Liver (tissue), 9 donors: Measurements from ENCODE around the gene ZCCHC14. TPM values are rescaled to one million over a fixed set of nuclear protein-coding genes. Genes with fewer than 3 reads are reported as not detected.
"Not testable (repeated sequence)": the region's sequence is repeated elsewhere in the genome, so short reads cannot be mapped to it uniquely, and the experiment has no call there.

Experiments used
- DNase-seq: peaks from one replicate; pipeline ENCODE4 v3.0.0-alpha.2; 2017; ENCODE audit warnings: low spot score
- H3K27ac ChIP-seq, 2 donors: one replicate each; pipeline ENCODE4 v1.7.0; 2013; ENCODE audit warnings: inconsistent platforms in 2 of 2, low read length in 2 of 2, control low read depth in 1 of 2, low read depth in 1 of 2, mild to moderate bottlenecking in 1 of 2
- H3K27me3 ChIP-seq, 4 donors: one replicate each; pipeline versions ENCODE4 v1.6.1 to v1.7.0; 2013; ENCODE audit warnings: low read length in 3 of 4, inconsistent platforms in 1 of 4, mild to moderate bottlenecking in 1 of 4, moderate library complexity in 1 of 4; ENCODE audit not compliant: control insufficient read depth in 4 of 4, insufficient read depth in 4 of 4
- H3K36me3 ChIP-seq, 4 donors: one replicate each; pipeline versions ENCODE4 v1.6.1 to v1.7.0; 2013; ENCODE audit warnings: low read length in 3 of 4, mild to moderate bottlenecking in 3 of 4, low read depth in 1 of 4, moderate library complexity in 1 of 4; ENCODE audit not compliant: control insufficient read depth in 4 of 4, insufficient read depth in 3 of 4
- H3K4me1 ChIP-seq, 4 donors: one replicate each; pipeline versions ENCODE4 v1.6.1 to v1.7.0; 2013; ENCODE audit warnings: low read length in 3 of 4, mild to moderate bottlenecking in 3 of 4, moderate library complexity in 1 of 4; ENCODE audit not compliant: control insufficient read depth in 4 of 4, insufficient read depth in 4 of 4
- H3K4me3 ChIP-seq, 3 donors: one replicate each; pipeline versions ENCODE4 v1.6.1 to v1.7.0; 2013; ENCODE audit warnings: low read length in 3 of 3, control low read depth in 1 of 3, low read depth in 1 of 3, mild to moderate bottlenecking in 1 of 3
- H3K9ac ChIP-seq, 2 donors: one replicate each; pipeline ENCODE4 v1.7.0; 2013; ENCODE audit warnings: low read length in 2 of 2, mild to moderate bottlenecking in 2 of 2, moderate library complexity in 2 of 2, control low read depth in 1 of 2, low read depth in 1 of 2
- H3K9me3 ChIP-seq, 4 donors: one replicate each; pipeline versions ENCODE4 v1.6.1 to v1.7.0; 2013; ENCODE audit warnings: low read length in 3 of 4; ENCODE audit not compliant: control insufficient read depth in 4 of 4
- CTCF ChIP-seq: fragments of 150-350 bp; IDR thresholded peaks from 2 replicates; pipeline ENCODE4 v1.5.1; 2017; ENCODE audit warnings: improper control_type of control experiment, low read depth, low read length; ENCODE audit not compliant: missing input control
- GABPA ChIP-seq, 2 donors: IDR thresholded peaks in 1 of 2; conservative IDR thresholded peaks in 1 of 2; 2 replicates each; pipeline ENCODE4 v1.6.1; 2016; ENCODE audit warnings: antibody characterized with exemption in 2 of 2, mild to moderate bottlenecking in 1 of 2, moderate library complexity in 1 of 2
- HNF4A ChIP-seq, 2 donors: conservative IDR thresholded peaks; 2 replicates each; pipeline ENCODE4 v1.6.1; 2016; ENCODE audit warnings: antibody characterized with exemption in 2 of 2, mild to moderate bottlenecking in 2 of 2
- SP1 ChIP-seq: IDR thresholded peaks from 2 replicates; pipeline ENCODE4 v1.6.1; 2018; ENCODE audit warnings: antibody characterized with exemption, mild to moderate bottlenecking
- YY1 ChIP-seq: IDR thresholded peaks from 2 replicates; pipeline ENCODE4 v1.6.1; 2016; ENCODE audit warnings: antibody characterized with exemption, mild to moderate bottlenecking
- WGBS: extraction: QIAGEN DNeasy Blood & Tissue Kit; methylation state at CpG from one replicate; pipeline ENCODE4 v1.1.7; 2013; 5-methylcytosine and 5-hydroxymethylcytosine counted together
- polyA plus RNA-seq, 2 donors: library from polyadenylated mRNA; stranded (reverse) in 1 of 2; unstranded in 1 of 2; fragments of 200-250 nt in 1 of 2; fragments of >200 nt in 1 of 2; fragmentation: Nextera tagmentation in 1 of 2; extraction: Ambion mirVana in 1 of 2; gene quantifications; one replicate each; pipeline versions ENCODE4 v1.2.1 to v1.2.3, GENCODE V29; 2013 to 2015
- total RNA-seq, 2 donors: library from RNA; depleted of rRNA; stranded (reverse); fragments of >200 nt; gene quantifications; one replicate each; pipeline ENCODE4 v1.2.3, GENCODE V29; 2014
- TF ChIP-seq, protein P1 (sequence below): IDR thresholded peaks from 2 replicates; pipeline ENCODE4 v1.6.1; 2016; ENCODE audit warnings: antibody characterized with exemption
- TF ChIP-seq, protein P2 (sequence below): IDR thresholded peaks from 2 replicates; pipeline ENCODE4 v1.6.1; 2016; ENCODE audit warnings: antibody characterized with exemption
- TF ChIP-seq, protein P3 (sequence below): IDR thresholded peaks from 2 replicates; pipeline ENCODE4 v1.6.1; 2016; ENCODE audit warnings: antibody characterized with exemption
- donor health status: healthy.
- donor health status: healthy.
- donor health status: healthy.
- donor health status: healthy.
- donor health status: healthy.

Gene ZCCHC14
- total and polyA plus RNA-seq, 4 donors, result 6.3 to 21.7 (median 8.0) TPM

DNA sequence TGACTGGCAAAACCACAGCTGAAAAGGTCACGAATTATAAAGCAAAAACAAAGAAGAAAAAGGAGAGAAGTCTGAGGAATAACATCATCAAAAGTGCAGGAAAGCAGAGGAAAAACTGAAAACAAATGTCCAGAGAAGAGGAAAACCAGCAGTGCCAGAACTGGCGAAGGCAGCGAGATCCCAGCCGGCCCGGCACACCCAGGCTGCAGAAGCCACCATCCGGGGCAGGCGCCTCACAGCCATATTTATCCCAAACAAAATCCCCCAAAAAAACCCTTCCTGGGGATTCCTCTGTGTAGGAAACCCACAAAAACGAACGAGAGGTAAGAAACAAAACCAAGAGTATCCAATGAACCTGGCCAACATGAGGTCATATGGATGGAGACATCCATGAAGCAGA lies 10.6 kb downstream of the ZCCHC14 start:
- Histone ChIP-seq H3K9ac (no peak overlapping the region), H3K27ac (peak overlapping the region in 1 of 2 donors; percentile 16), H3K4me1 (peaks cover 9 to 43% (median 32%) of the 10 kb centered on the region in 4 donors), H3K36me3 (no peaks in the 10 kb centered on the region), H3K9me3 (no peaks in the 10 kb centered on the region), H3K4me3 (no peak overlapping the region), H3K27me3 (no peaks in the 10 kb centered on the region)
- 95% methylated on average over 9 of the region's 9 CpGs for WGBS
- no peak for DNase-seq
- TF ChIP-seq SP1 (no peak), GABPA (IDR thresholded peaks at IDR 0.05 in 1 of 2, conservative IDR thresholded peaks at IDR 0.05 in 1 of 2) (no peak), YY1 (no peak), CTCF (no peak)
- TF ChIP-seq, protein P1, sequence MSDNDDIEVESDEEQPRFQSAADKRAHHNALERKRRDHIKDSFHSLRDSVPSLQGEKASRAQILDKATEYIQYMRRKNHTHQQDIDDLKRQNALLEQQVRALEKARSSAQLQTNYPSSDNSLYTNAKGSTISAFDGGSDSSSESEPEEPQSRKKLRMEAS, result no peak
- TF ChIP-seq, protein P2, sequence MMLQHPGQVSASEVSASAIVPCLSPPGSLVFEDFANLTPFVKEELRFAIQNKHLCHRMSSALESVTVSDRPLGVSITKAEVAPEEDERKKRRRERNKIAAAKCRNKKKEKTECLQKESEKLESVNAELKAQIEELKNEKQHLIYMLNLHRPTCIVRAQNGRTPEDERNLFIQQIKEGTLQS, result no peak
- TF ChIP-seq, protein P3, sequence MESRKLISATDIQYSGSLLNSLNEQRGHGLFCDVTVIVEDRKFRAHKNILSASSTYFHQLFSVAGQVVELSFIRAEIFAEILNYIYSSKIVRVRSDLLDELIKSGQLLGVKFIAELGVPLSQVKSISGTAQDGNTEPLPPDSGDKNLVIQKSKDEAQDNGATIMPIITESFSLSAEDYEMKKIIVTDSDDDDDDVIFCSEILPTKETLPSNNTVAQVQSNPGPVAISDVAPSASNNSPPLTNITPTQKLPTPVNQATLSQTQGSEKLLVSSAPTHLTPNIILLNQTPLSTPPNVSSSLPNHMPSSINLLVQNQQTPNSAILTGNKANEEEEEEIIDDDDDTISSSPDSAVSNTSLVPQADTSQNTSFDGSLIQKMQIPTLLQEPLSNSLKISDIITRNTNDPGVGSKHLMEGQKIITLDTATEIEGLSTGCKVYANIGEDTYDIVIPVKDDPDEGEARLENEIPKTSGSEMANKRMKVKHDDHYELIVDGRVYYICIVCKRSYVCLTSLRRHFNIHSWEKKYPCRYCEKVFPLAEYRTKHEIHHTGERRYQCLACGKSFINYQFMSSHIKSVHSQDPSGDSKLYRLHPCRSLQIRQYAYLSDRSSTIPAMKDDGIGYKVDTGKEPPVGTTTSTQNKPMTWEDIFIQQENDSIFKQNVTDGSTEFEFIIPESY, result no peak

- DNase-seq, H3K9ac ChIP-seq, H3K27ac ChIP-seq, H3K36me3 ChIP-seq, H3K4me3 ChIP-seq, H3K9me3 ChIP-seq, H3K27me3 ChIP-seq: not testable (repeated sequence)
- H3K4me1 ChIP-seq, result peaks cover 4 to 37% (median 28%) of the 10 kb centered on the region in 4 donors
- WGBS, result 79% methylated on average over 5 of the region's 5 CpGs
These were observed 11.1 kb downstream of the ZCCHC14 start for GRCh38 chr16:87481711-87482110.

DNA sequence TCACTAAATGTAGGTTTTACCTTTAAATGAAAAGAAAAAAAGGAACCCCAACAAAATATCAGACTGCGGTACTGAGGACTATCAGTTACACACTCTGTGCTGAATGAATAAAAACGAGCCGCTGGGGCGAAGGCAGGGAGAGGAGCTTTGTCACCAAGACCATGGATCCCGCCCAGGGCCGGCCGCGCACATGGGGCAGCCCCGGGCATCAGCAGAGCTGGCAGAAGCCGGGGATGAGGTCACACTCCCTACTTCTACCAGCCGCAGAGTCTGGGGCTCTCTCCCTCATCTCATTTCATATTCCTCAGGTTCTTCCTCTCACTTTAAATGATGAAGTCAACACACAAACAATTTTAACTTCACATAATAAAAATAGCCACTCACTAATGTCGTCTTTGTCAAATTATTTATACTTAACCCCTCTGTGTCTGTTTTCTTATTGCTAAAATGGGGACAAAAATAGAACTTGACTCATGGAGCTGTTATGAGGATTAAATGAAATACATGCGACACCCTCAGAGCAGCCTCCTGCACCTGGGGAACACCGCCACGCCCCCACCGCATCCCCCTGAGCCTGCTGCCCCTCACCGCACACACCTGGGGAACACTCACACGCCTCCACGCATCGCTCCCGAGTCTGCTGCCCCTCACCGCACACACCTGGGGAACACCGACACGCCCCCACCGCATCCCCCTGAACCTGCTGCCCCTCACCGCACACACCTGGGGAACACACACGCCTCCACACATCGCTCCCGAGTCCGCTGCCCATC lies 15.4 kb downstream of the ZCCHC14 start:
- TF ChIP-seq HNF4A (conservative IDR thresholded peaks at IDR 0.05), result peak in 1 of 2 donors; percentile 6
- not testable (repeated sequence) for H3K36me3 ChIP-seq, H3K27me3 ChIP-seq, H3K9me3 ChIP-seq, H3K27ac ChIP-seq, H3K9ac ChIP-seq, H3K4me3 ChIP-seq, DNase-seq
- WGBS, result 74% methylated on average over 30 of the region's 30 CpGs
- peaks cover 6 to 35% (median 19%) of the 10 kb centered on the region in 4 donors for H3K4me1 ChIP-seq
